Measurements from ENCODE around the gene HSPA12B.

Gene HSPA12B, protein sequence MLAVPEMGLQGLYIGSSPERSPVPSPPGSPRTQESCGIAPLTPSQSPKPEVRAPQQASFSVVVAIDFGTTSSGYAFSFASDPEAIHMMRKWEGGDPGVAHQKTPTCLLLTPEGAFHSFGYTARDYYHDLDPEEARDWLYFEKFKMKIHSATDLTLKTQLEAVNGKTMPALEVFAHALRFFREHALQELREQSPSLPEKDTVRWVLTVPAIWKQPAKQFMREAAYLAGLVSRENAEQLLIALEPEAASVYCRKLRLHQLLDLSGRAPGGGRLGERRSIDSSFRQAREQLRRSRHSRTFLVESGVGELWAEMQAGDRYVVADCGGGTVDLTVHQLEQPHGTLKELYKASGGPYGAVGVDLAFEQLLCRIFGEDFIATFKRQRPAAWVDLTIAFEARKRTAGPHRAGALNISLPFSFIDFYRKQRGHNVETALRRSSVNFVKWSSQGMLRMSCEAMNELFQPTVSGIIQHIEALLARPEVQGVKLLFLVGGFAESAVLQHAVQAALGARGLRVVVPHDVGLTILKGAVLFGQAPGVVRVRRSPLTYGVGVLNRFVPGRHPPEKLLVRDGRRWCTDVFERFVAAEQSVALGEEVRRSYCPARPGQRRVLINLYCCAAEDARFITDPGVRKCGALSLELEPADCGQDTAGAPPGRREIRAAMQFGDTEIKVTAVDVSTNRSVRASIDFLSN

DNA sequence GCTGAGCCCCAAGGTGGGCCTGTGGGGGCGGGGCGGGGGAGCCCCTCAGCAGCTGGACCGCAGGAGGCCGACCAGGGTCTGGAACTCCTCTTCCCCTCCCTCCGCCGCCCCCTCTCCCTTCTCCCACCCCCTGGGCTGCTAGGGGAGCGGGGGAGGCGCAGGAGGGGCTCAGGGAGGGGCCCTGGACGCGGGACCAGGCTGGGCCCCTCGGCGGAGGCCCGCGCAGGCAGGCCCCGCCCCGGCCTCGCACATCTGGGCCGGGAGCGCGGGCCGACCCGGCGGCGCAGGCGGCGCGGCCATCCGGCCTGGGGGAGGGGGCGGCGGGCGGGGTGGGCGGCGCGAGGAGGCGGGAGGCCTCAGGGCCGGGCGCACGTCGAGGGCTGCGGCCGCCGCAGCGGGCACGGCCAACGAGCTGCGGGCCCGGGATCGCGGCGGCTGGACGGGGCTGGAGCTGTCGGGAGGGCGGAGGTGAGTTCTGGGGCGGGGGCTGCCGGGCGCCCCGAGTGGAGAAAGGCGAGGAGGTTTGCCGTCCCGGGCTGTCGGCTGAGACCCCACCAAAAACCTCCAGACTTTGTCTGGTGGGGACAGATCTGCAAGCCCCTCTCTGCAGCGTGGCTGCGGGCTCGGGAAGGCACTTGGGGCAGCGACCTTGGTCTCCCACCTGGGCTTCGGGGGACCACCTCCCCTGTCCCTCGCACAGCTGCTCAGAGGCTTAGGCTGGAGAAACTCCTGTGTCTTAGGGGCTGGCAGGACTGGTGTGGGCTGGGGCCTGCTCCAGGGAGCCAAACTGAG lies at the start of gene HSPA12B:
Gene HSPA12B (plus strand): TSS at position 359 of the 792 bp plus-strand sequence. CDS start 5,990 bp downstream, outside the sequence.
- H3K4me3 ChIP-seq (replicated peaks in 1 of 2; ENCODE audit: low read depth in 2 of 2, low read length in 2 of 2) = peak within 1 kb of the TSS in 1 of 2 donors; percentile 8
- DNase-seq (ENCODE audit: low read depth in 2 of 2) = no peak
- TF ChIP-seq, protein P1, sequence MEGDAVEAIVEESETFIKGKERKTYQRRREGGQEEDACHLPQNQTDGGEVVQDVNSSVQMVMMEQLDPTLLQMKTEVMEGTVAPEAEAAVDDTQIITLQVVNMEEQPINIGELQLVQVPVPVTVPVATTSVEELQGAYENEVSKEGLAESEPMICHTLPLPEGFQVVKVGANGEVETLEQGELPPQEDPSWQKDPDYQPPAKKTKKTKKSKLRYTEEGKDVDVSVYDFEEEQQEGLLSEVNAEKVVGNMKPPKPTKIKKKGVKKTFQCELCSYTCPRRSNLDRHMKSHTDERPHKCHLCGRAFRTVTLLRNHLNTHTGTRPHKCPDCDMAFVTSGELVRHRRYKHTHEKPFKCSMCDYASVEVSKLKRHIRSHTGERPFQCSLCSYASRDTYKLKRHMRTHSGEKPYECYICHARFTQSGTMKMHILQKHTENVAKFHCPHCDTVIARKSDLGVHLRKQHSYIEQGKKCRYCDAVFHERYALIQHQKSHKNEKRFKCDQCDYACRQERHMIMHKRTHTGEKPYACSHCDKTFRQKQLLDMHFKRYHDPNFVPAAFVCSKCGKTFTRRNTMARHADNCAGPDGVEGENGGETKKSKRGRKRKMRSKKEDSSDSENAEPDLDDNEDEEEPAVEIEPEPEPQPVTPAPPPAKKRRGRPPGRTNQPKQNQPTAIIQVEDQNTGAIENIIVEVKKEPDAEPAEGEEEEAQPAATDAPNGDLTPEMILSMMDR (IDR thresholded peaks at IDR 0.05; ENCODE audit: low read depth, low read length) = no peak

DNA sequence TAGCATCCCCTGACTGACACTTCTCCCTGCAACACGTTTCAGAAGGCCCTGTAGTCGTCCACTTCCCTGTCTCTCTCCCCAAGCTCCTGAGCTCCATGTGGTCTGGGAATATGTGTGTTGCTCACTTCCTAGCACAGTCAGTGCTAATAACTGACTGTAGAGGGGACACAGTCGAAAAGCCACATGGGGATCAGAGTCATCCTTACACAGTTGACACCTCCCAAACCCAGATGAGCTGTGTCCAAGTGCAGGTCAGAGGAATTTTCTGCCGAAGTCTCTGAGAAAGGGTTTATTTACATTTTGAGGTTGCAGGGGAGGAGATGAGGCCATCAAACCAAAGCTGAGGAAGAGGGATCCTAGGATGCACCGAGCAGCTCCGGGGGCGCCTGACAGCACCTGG lies 47.1 kb upstream of the HSPA12B start:
- no peak for DNase-seq (ENCODE audit: low read depth in 2 of 2)
- no peak overlapping the region for H3K4me3 ChIP-seq (replicated peaks in 1 of 2; ENCODE audit: low read depth in 2 of 2, low read length in 2 of 2)
- TF ChIP-seq, protein P1 (IDR thresholded peaks at IDR 0.05; ENCODE audit: low read depth, low read length) = no peak

DNA sequence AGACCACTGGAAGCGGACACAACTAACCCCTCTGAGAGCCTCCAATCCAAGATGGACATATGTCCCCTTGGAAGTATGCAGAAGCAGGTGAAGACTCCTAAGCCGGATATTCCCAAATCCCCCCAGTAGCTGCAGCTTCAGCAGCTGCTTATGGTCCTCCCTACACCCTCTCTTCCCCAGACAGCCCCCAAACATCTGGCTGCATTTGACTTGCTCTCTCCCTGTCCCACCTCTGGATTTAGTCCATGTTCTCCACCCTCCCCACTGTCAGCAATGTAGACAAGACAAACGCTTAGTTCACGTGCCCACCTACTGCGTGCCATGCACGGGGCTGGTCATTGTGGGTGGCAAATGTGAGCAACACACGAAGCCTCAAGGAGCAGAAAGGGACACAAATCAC lies 46.1 kb upstream of the HSPA12B start:
- H3K4me3 ChIP-seq (replicated peaks in 1 of 2; ENCODE audit: low read depth in 2 of 2, low read length in 2 of 2) = no peak overlapping the region
- no peak for DNase-seq (ENCODE audit: low read depth in 2 of 2)
- TF ChIP-seq, protein P1 (IDR thresholded peaks at IDR 0.05; ENCODE audit: low read depth, low read length) = no peak

DNA sequence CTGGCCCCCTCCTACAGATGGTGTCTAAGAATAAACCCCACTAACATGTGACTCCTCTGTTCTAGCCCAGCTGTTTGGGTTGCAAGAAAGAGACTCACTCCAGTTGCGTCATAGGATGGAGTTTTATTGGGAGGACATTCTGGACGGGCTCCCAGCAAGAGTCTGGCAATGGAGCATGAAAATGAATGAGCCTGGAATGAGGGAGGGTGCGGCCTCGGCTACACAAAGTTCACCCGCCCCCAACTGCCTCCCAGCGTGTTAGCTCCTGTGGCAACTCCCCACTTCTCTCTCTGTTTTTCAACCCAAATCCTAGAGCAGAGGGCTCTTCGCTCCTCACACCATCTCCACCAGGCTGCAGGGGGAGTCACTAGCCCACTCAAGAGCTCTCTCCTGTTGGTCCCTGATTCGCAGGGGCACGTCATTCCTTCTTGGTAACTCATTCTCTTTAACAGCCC lies 45.6 kb upstream of the HSPA12B start:
- TF ChIP-seq, protein P1 (IDR thresholded peaks at IDR 0.05; ENCODE audit: low read depth, low read length) = no peak
- H3K4me3 ChIP-seq (replicated peaks in 1 of 2; ENCODE audit: low read depth in 2 of 2, low read length in 2 of 2) = peak overlapping the region in 1 of 2 donors; percentile 8
- DNase-seq (ENCODE audit: low read depth in 2 of 2) = peak; percentile 93 to 94

DNA sequence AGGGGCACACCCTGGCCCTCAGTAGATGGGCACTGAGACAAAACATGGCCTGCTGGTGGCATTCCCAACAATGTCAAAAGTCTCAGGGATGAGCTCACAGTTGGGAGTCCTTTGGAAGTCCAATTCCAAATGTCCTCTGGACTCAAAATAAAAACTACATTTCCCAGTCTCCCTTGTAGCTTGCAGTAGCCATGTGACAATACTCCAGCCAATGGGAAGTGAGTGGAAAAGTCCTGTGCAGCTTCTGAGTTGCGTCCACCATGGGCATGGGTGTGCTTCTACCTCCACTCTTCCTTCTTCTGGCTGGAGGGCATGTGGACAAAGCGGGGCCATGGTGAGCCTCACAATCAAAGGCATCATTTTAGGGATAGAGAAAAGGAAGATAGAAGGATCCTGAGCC lies 44.8 kb upstream of the HSPA12B start:
- peak; percentile 79 for DNase-seq (ENCODE audit: low read depth in 2 of 2)

DNA sequence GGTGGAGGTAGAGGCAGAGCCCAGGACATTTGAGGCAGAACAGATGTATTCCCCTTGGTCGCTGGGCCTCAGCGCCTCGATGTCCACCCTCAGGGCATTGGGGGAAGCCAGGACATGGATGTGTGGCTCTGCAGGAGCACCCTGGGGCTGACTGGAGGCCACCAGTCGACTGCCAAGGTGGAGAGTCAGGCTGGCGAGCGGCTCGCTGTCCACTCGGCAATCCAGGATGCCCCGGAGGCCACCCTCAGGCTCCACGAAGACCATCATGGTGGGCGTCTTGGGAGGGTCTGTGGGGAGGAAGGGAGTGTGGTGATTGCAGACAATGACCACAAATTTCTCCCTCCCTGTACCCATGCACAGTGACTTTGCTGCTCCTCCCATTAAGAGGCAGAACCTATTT lies 42.5 kb upstream of the HSPA12B start:
- TF ChIP-seq, protein P1 (IDR thresholded peaks at IDR 0.05; ENCODE audit: low read depth, low read length) = no peak
- no peak for DNase-seq (ENCODE audit: low read depth in 2 of 2)
- H3K4me3 ChIP-seq (replicated peaks in 1 of 2; ENCODE audit: low read depth in 2 of 2, low read length in 2 of 2) = no peak overlapping the region

More for the DNA sequence above, 44.8 kb upstream of the HSPA12B start:
- H3K4me3 ChIP-seq (replicated peaks in 1 of 2; ENCODE audit: low read depth in 2 of 2, low read length in 2 of 2) = no peak overlapping the region
- TF ChIP-seq, protein P1 (IDR thresholded peaks at IDR 0.05; ENCODE audit: low read depth, low read length) = no peak

All from cardiac fibroblast (primary cell).